WTC11 (cell line): ENCODE measurements around the gene RAMP1. TPM values are rescaled to one million over a fixed set of nuclear protein-coding genes. Genes with fewer than 3 reads are reported as not detected.

Experiments used
- ATAC-seq: fragments of 200-7000 bp; cut with Tn5 transposase; 2 replicates; pipeline ENCODE4 v1.10.0; 2021; ENCODE audit warnings: mild to moderate bottlenecking, moderate library complexity
- CTCF ChIA-PET: fragments of 300-600 bp; sonication (Branson Sonifier 250); formaldehyde crosslinking; loops from one replicate; lab custom pipeline; 2021; ENCODE audit warnings: antibody characterized with exemption; lab: Charles Lee
- POLR2A ChIA-PET: fragments of 350-600 bp; sonication (Branson Sonifier 250); formaldehyde crosslinking; loops from one replicate; lab custom pipeline; 2021; ENCODE audit warnings: antibody characterized with exemption; lab: Charles Lee
- DNase-seq: peaks from one replicate; pipeline ENCODE4 v3.0.0; 2021; ENCODE audit warnings: low spot score
- H3K27ac Mint-ChIP-seq: 2 replicates; pipeline ENCODE4 v1.8.0; 2021; ENCODE audit warnings: mixed read lengths
- H3K27me3 Mint-ChIP-seq: 2 replicates; pipeline ENCODE4 v1.8.0; 2021; ENCODE audit warnings: low read depth, mild to moderate bottlenecking, moderate library complexity, mixed read lengths
- H3K36me3 Mint-ChIP-seq: 2 replicates; pipeline ENCODE4 v1.8.0; 2021; ENCODE audit warnings: mixed read lengths
- H3K4me1 Mint-ChIP-seq: 2 replicates; pipeline ENCODE4 v1.8.0; 2022; ENCODE audit warnings: mixed read lengths
- H3K4me3 Mint-ChIP-seq: 2 replicates; pipeline ENCODE4 v1.8.0; 2021; ENCODE audit warnings: mild to moderate bottlenecking, moderate library complexity, mixed read lengths
- H3K9me3 Mint-ChIP-seq: 2 replicates; pipeline ENCODE4 v1.8.0; 2021; ENCODE audit warnings: mixed read lengths
- AR ChIP-seq: fragments of 250-450 bp; sonication (Bioruptor Pico); IDR thresholded peaks from 2 replicates; pipeline ENCODE4 v1.9.0; 2021; ENCODE audit warnings: mild to moderate bottlenecking
- ARID4B ChIP-seq: sonication (generic); formaldehyde crosslinking; IDR thresholded peaks from 2 replicates; pipeline ENCODE4 v1.8.0; 2023; ENCODE audit warnings: missing genetic modification reagents, mild to moderate bottlenecking, borderline replicate concordance
- ATF1 ChIP-seq: sonication (generic); formaldehyde crosslinking; IDR thresholded peaks from 2 replicates; pipeline ENCODE4 v1.8.1; 2023; ENCODE audit warnings: mild to moderate bottlenecking, moderate library complexity, missing genetic modification reagents
- CBFB ChIP-seq: sonication (generic); formaldehyde crosslinking; IDR thresholded peaks from 2 replicates; pipeline ENCODE4 v1.8.1; 2022; ENCODE audit warnings: mild to moderate bottlenecking, low read depth, missing genetic modification reagents
- CREB1 ChIP-seq: sonication (generic); formaldehyde crosslinking; IDR thresholded peaks from 2 replicates; pipeline ENCODE4 v1.8.0; 2023; ENCODE audit warnings: mild to moderate bottlenecking, missing genetic modification reagents
- E2F5 ChIP-seq: sonication (generic); formaldehyde crosslinking; IDR thresholded peaks from 2 replicates; pipeline ENCODE4 v1.8.1; 2022; ENCODE audit warnings: mild to moderate bottlenecking, moderate library complexity, missing genetic modification reagents
- EMX1 ChIP-seq: fragments of 250-450 bp; sonication (Bioruptor Pico); IDR thresholded peaks from 2 replicates; pipeline ENCODE4 v1.8.0; 2021; ENCODE audit warnings: mild to moderate bottlenecking
- FOXP1 ChIP-seq: sonication (generic); formaldehyde crosslinking; IDR thresholded peaks from 2 replicates; pipeline ENCODE4 v1.8.0; 2022; ENCODE audit warnings: missing genetic modification reagents, mild to moderate bottlenecking, moderate library complexity, borderline replicate concordance
- GRHL2 ChIP-seq: fragments of 250-450 bp; sonication (Bioruptor Pico); IDR thresholded peaks from 2 replicates; pipeline ENCODE4 v1.8.0; 2022; ENCODE audit warnings: mild to moderate bottlenecking, moderate library complexity; ENCODE audit not compliant: insufficient replicate concordance, severe bottlenecking
- HMGXB4 ChIP-seq: sonication (generic); formaldehyde crosslinking; IDR thresholded peaks from 2 replicates; pipeline ENCODE4 v1.8.1; 2023; ENCODE audit warnings: mild to moderate bottlenecking, moderate library complexity, missing genetic modification reagents
- MAX ChIP-seq: sonication (generic); formaldehyde crosslinking; IDR thresholded peaks from 2 replicates; pipeline ENCODE4 v1.8.0; 2022; ENCODE audit warnings: mild to moderate bottlenecking, missing genetic modification reagents
- NFATC4 ChIP-seq: fragments of 250-450 bp; sonication (Bioruptor Pico); IDR thresholded peaks from 2 replicates; pipeline ENCODE4 v1.9.0; 2021; ENCODE audit warnings: mild to moderate bottlenecking
- NR1H2 ChIP-seq: sonication (generic); formaldehyde crosslinking; IDR thresholded peaks from 2 replicates; pipeline ENCODE4 v1.9.0; 2021; ENCODE audit warnings: mild to moderate bottlenecking, moderate library complexity, missing genetic modification reagents
- NR2C2 ChIP-seq: sonication (generic); formaldehyde crosslinking; IDR thresholded peaks from 2 replicates; pipeline ENCODE4 v1.8.0; 2022; ENCODE audit warnings: mild to moderate bottlenecking, missing genetic modification reagents
- TEAD1 ChIP-seq: sonication (generic); formaldehyde crosslinking; IDR thresholded peaks from 2 replicates; pipeline ENCODE4 v1.8.0; 2022; ENCODE audit warnings: mild to moderate bottlenecking, missing genetic modification reagents
- TEAD4 ChIP-seq: sonication (generic); formaldehyde crosslinking; IDR thresholded peaks from 2 replicates; pipeline ENCODE4 v1.8.0; 2022; ENCODE audit warnings: mild to moderate bottlenecking, missing genetic modification reagents
- USF1 ChIP-seq: sonication (generic); formaldehyde crosslinking; IDR thresholded peaks from 2 replicates; pipeline ENCODE4 v1.8.0; 2022; ENCODE audit warnings: mild to moderate bottlenecking, missing genetic modification reagents
- USF2 ChIP-seq: sonication (generic); formaldehyde crosslinking; IDR thresholded peaks from 2 replicates; pipeline ENCODE4 v1.8.1; 2023; ENCODE audit warnings: mild to moderate bottlenecking, missing genetic modification reagents, moderate library complexity
- ZNF263 ChIP-seq: sonication (generic); formaldehyde crosslinking; IDR thresholded peaks from 2 replicates; pipeline ENCODE4 v1.8.1; 2022; ENCODE audit warnings: low read depth, mild to moderate bottlenecking, moderate library complexity, missing genetic modification reagents
- ZNF281 ChIP-seq: sonication (generic); formaldehyde crosslinking; IDR thresholded peaks from 2 replicates; pipeline ENCODE4 v1.8.0; 2023; ENCODE audit warnings: mild to moderate bottlenecking, missing genetic modification reagents
- ZNF416 ChIP-seq: fragments of 250-450 bp; sonication (Bioruptor Pico); IDR thresholded peaks from 2 replicates; pipeline ENCODE4 v1.9.0; 2021; ENCODE audit warnings: mild to moderate bottlenecking, inconsistent platforms
- ZNF671 ChIP-seq: fragments of 250-450 bp; sonication (Bioruptor Pico); IDR thresholded peaks from 2 replicates; pipeline ENCODE4 v1.8.0; 2021; ENCODE audit warnings: mild to moderate bottlenecking
- total RNA-seq: library from RNA; stranded (reverse); gene quantifications from 3 replicates; pipeline ENCODE4 v1.2.3, GENCODE V29; 2021

Gene RAMP1
- total RNA-seq, 1 experiment from 2014 or later: 1.0 TPM

GRCh38 chr2:237865623-237866041 lies 6.2 kb downstream of the RAMP1 start:
- Mint-ChIP-seq H3K4me3 (no peak overlapping the region), H3K4me1 (peaks cover 14% of the 10 kb centered on the region), H3K36me3 (no peaks in the 10 kb centered on the region), H3K27me3 (peaks cover 17% of the 10 kb centered on the region), H3K9me3 (no peaks in the 10 kb centered on the region), H3K27ac (no peak overlapping the region)
- ATAC-seq (peak; percentile 71), DNase-seq (no peak)
- TF ChIP-seq TEAD4 (no peak), NR2C2 (CRISPR knock-in tag) (no peak), FOXP1 (CRISPR knock-in tag) (no peak), ZNF416 (CRISPR knock-in tag) (no peak), HMGXB4 (no peak), ZNF671 (CRISPR knock-in tag) (no peak), CREB1 (no peak), GRHL2 (CRISPR knock-in tag) (no peak), ARID4B (CRISPR knock-in tag) (no peak), NFATC4 (CRISPR knock-in tag) (no peak), MAX (CRISPR knock-in tag) (no peak), E2F5 (no peak), EMX1 (CRISPR knock-in tag) (no peak)
- ChIA-PET CTCF (interaction anchor here (1.4 kb wide), 1 partner anchor 353 kb away, joined by 5 read pairs; no protein-coding TSS in a partner anchor), POLR2A (no interaction called here)

- Mint-ChIP-seq H3K27me3 (peaks cover 12% of the 10 kb centered on the region), H3K4me1 (peaks cover 14% of the 10 kb centered on the region), H3K36me3 (no peaks in the 10 kb centered on the region), H3K27ac (no peak overlapping the region), H3K9me3 (no peaks in the 10 kb centered on the region), H3K4me3 (no peak overlapping the region)
- DNase-seq (no peak), ATAC-seq (no peak)
- ChIA-PET POLR2A (no interaction called here), CTCF (interaction anchor here (1.4 kb wide), 1 partner anchor 353 kb away, joined by 5 read pairs; no protein-coding TSS in a partner anchor)
- TF ChIP-seq NR2C2 (CRISPR knock-in tag) (no peak), CBFB (no peak), USF2 (CRISPR knock-in tag) (no peak), ZNF281 (CRISPR knock-in tag) (no peak), ATF1 (CRISPR knock-in tag) (no peak), AR (CRISPR knock-in tag) (no peak), TEAD1 (CRISPR knock-in tag) (no peak), USF1 (no peak), NR1H2 (no peak), ZNF263 (CRISPR knock-in tag) (no peak)
These were observed 6.7 kb downstream of the RAMP1 start for GRCh38 chr2:237866101-237866621.
